ENCODE results near the gene ZNF541.
"Not testable (repeated sequence)": the region's sequence is repeated elsewhere in the genome, so short reads cannot be mapped to it uniquely, and the experiment has no call there.

The ZNF541 gene

DNA sequence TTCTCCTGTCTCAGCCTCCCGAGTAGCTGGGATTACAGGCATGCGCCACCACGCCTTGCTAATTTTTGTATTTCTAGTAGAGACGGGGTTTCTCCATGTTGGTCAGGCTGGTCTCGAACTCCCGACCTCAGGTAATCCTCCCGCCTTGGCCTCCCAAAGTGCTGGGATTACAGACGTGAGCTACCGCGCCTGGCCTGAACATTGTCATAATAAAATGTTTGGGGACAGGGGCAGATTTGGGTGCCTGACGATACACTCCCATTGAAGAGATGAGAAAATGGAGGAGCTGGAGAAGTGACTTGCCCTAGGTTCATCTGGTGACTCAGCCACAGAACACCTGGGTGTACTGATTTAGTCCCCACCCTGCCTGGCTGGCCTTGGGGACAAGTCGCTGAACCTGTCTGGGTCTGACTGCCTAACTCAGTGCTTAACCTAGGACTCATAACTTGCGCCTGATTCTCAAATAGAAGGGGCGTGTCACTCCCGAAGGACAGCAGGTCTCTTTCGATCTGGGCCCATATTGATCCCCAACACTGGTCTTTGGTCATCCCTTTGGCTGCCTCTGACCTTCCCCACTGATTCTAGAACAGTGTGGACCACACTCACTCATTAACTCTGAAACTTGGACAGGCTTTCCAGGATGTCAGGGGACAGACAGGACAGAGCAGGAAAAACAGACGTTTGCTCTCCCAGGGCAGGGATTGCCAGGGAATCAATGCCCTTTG, 28.4 kb upstream of the ZNF541 start:
- Histone ChIP-seq H3K9me3 (ENCODE audit: insufficient read depth, low read length) (no peaks in the 10 kb centered on the region), H2AFZ (ENCODE audit: low read depth, low read length) (no peak overlapping the region)

DNA sequence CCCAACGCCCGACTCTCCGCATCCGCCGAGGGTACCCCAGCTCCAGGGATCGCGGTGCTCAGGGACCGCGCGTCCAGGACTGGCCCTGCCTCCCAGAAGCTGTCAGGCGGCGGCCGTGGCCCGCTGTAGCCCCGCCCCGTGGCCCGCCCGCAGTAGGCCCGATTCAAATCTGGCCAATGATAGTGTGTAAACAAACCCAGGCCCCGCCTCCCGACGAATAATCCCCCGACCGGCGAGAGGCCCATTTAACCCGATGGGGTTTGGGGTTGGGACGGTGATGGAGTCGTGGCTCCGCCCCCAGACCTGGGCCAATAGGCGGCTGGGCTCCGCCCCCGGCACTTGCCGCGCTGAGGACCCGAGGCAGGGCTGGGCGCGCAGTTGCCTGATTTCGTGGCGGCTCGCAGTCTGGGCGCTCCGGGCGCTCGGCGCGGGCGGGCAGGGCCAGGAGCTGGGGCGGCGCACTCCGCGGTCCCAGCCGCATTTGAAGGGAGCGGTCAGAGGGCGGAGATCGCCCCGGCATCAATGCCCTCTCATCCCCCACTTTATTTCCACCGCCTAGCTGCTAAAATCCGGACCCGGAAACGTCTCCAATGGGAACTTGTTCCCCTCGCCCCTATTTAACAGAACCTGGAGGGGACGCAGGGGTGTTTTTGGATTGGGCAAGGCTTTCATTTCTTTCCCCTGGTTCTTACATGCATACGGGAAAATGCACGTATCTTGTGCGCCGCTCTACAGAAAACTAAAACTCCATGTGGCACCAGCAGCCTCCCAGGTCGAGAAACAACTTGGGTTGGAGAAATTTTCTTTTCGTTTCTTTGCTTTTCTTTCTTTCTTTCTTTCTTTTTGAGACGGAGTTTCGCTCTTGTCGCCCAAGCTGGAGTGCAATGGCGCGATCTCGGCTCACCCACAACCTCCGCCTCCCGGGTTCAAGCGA, 27.6 kb upstream of the ZNF541 start:
- no peaks in the 10 kb centered on the region for H3K27me3 ChIP-seq (ENCODE audit: low read depth, low read length)
- TF ChIP-seq, protein P1, sequence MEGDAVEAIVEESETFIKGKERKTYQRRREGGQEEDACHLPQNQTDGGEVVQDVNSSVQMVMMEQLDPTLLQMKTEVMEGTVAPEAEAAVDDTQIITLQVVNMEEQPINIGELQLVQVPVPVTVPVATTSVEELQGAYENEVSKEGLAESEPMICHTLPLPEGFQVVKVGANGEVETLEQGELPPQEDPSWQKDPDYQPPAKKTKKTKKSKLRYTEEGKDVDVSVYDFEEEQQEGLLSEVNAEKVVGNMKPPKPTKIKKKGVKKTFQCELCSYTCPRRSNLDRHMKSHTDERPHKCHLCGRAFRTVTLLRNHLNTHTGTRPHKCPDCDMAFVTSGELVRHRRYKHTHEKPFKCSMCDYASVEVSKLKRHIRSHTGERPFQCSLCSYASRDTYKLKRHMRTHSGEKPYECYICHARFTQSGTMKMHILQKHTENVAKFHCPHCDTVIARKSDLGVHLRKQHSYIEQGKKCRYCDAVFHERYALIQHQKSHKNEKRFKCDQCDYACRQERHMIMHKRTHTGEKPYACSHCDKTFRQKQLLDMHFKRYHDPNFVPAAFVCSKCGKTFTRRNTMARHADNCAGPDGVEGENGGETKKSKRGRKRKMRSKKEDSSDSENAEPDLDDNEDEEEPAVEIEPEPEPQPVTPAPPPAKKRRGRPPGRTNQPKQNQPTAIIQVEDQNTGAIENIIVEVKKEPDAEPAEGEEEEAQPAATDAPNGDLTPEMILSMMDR (IDR thresholded peaks at IDR 0.05; ENCODE audit: low read depth, low read length): no peak
- TF ChIP-seq EZH2phosphoT487 (IDR thresholded peaks at IDR 0.05; ENCODE audit: low read depth): no peak
- peak overlapping the region; percentile 85 for H3K4me3 ChIP-seq (ENCODE audit: low read length)
- peak overlapping the region; percentile 53 for H3K27ac ChIP-seq (ENCODE audit: low read length)
- no peaks in the 10 kb centered on the region for H3K36me3 ChIP-seq (replicated peaks; ENCODE audit: low read depth, low read length)
- H3K9me3 ChIP-seq (ENCODE audit: insufficient read depth, low read length): no peaks in the 10 kb centered on the region
- H2AFZ ChIP-seq (ENCODE audit: low read depth, low read length): peak overlapping the region; percentile 85
- H4K20me1 ChIP-seq (ENCODE audit: insufficient read depth, low read length): no peaks in the 10 kb centered on the region
- H3K4me2 ChIP-seq (ENCODE audit: low read length): peak overlapping the region; percentile 96
- H3K4me1 ChIP-seq (ENCODE audit: low read length): peaks cover 23% of the 10 kb centered on the region
- no peaks in the 10 kb centered on the region for H3K79me2 ChIP-seq (ENCODE audit: low read length)
- H3K9ac ChIP-seq (ENCODE audit: low read length): peak overlapping the region; percentile 83

More for the DNA sequence above, 28.4 kb upstream of the ZNF541 start:
- H3K4me3 ChIP-seq (ENCODE audit: low read length): peak overlapping the region; percentile 83
- H3K9ac ChIP-seq (ENCODE audit: low read length): no peak overlapping the region
- no peaks in the 10 kb centered on the region for H3K79me2 ChIP-seq (ENCODE audit: low read length)
- peaks cover 23% of the 10 kb centered on the region for H3K4me1 ChIP-seq (ENCODE audit: low read length)
- no peaks in the 10 kb centered on the region for H3K27me3 ChIP-seq (ENCODE audit: low read depth, low read length)
- H3K27ac ChIP-seq (ENCODE audit: low read length): no peak overlapping the region
- H3K4me2 ChIP-seq (ENCODE audit: low read length): peak overlapping the region; percentile 74
- H3K36me3 ChIP-seq (replicated peaks; ENCODE audit: low read depth, low read length): no peaks in the 10 kb centered on the region
- TF ChIP-seq, protein P1 (IDR thresholded peaks at IDR 0.05; ENCODE audit: low read depth, low read length): no peak
- no peak for TF ChIP-seq EZH2phosphoT487 (IDR thresholded peaks at IDR 0.05; ENCODE audit: low read depth)
- no peaks in the 10 kb centered on the region for H4K20me1 ChIP-seq (ENCODE audit: insufficient read depth, low read length)

DNA sequence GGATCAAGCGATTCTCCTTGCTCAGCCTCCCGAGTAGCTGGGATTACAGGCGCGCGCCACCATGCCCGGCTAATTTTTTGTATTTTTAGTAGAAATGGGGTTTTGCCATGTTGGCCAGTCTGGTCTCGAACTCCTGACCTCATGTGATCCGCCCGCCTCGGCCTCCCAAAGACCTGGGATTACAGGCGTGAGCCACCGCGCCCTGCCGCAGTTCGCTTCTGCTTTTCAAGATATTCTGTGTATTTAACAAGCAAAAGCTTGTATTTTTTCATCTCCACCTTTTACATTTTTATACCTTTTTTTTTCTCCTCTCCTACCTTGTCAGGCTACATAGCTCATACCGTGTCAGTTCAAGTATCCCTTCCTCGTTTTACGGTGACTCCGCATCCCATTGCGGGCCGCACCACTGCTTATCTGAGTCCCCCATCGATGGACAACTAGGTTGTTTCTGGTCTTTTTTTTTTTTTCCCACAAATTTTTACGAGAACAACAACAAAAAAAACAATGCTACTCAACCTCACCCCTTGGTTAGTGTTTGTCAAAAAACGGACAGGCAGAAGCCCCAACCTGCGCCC, 26.8 kb upstream of the ZNF541 start:
- H3K27me3 ChIP-seq (ENCODE audit: low read depth, low read length); H3K36me3 ChIP-seq (replicated peaks; ENCODE audit: low read depth, low read length); H4K20me1 ChIP-seq (ENCODE audit: insufficient read depth, low read length); H3K9me3 ChIP-seq (ENCODE audit: insufficient read depth, low read length); H3K79me2 ChIP-seq (ENCODE audit: low read length): not testable (repeated sequence)
- Histone ChIP-seq H3K9ac (ENCODE audit: low read length) (peak overlapping the region; percentile 76), H3K4me1 (ENCODE audit: low read length) (peaks cover 23% of the 10 kb centered on the region), H3K27ac (ENCODE audit: low read length) (0 out of 2 replicates have a peak overlapping the region, but pooled peaks have one; percentile 11), H3K4me3 (ENCODE audit: low read length) (peak overlapping the region; percentile 85), H3K4me2 (ENCODE audit: low read length) (peak overlapping the region; percentile 96), H2AFZ (ENCODE audit: low read depth, low read length) (peak overlapping the region; percentile 81; the same call in 1 of the 2 replicates)

DNA sequence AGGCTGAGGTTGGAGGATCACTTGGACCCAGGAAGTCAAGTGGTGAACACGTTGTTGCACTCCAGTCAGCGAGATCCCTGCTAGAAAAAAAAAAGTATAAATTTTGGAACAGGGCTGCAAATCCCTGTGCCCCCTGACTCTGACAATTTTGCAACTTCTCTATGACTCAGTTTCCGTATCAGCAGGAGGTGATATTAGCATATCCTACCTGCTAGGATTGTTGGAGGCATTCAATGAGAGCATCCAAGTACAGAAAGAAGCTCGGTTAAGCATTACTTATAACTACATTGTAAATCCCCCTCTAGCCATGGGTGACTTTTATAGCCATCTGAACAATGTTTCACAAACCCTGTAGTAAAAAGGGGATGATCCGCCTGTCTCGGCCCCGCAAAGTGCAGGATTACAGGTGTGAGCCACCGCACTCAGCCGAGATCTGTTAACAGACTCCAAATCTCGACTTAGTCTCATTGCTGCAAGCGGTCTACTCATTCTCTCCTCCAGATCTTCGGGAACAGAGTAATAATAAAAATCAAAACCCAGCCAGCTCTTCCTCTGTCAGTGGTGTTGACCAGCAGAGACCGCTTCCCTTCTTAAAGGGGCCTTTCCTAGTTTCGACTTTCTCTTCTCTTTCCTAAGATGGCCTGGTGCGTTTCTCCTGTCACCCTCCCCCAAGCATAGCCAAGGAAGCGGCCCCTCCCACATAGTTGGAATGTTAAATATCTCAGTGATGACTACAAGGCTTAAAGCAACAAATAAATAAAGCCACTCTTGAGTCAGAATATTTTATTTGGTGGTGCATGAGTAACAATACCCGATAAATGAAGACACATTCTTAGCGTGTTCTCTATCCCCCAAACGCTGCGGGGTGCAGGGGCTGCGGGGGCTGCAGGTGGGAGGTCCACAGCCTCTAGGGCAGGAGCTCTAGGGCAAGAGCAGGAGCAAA, 25.7 kb upstream of the ZNF541 start:
- Histone ChIP-seq H3K4me1 (ENCODE audit: low read length) (peaks cover 23% of the 10 kb centered on the region), H3K9ac (ENCODE audit: low read length) (peak overlapping the region; percentile 33), H3K27me3 (ENCODE audit: low read depth, low read length) (no peaks in the 10 kb centered on the region), H3K27ac (ENCODE audit: low read length) (peak overlapping the region; percentile 5; the same call in 1 of the 2 replicates), H3K4me2 (ENCODE audit: low read length) (peak overlapping the region; percentile 96), H3K4me3 (ENCODE audit: low read length) (peak overlapping the region; percentile 85), H3K79me2 (ENCODE audit: low read length) (no peaks in the 10 kb centered on the region), H4K20me1 (ENCODE audit: insufficient read depth, low read length) (no peaks in the 10 kb centered on the region), H3K36me3 (replicated peaks; ENCODE audit: low read depth, low read length) (no peaks in the 10 kb centered on the region), H3K9me3 (ENCODE audit: insufficient read depth, low read length) (no peaks in the 10 kb centered on the region), H2AFZ (ENCODE audit: low read depth, low read length) (peak overlapping the region; percentile 57)
- TF ChIP-seq, protein P1 (IDR thresholded peaks at IDR 0.05; ENCODE audit: low read depth, low read length): no peak
- TF ChIP-seq EZH2phosphoT487 (IDR thresholded peaks at IDR 0.05; ENCODE audit: low read depth): no peak

Data from OCI-LY3 (cell line).